Measurements from ENCODE around the gene F7.

DNA sequence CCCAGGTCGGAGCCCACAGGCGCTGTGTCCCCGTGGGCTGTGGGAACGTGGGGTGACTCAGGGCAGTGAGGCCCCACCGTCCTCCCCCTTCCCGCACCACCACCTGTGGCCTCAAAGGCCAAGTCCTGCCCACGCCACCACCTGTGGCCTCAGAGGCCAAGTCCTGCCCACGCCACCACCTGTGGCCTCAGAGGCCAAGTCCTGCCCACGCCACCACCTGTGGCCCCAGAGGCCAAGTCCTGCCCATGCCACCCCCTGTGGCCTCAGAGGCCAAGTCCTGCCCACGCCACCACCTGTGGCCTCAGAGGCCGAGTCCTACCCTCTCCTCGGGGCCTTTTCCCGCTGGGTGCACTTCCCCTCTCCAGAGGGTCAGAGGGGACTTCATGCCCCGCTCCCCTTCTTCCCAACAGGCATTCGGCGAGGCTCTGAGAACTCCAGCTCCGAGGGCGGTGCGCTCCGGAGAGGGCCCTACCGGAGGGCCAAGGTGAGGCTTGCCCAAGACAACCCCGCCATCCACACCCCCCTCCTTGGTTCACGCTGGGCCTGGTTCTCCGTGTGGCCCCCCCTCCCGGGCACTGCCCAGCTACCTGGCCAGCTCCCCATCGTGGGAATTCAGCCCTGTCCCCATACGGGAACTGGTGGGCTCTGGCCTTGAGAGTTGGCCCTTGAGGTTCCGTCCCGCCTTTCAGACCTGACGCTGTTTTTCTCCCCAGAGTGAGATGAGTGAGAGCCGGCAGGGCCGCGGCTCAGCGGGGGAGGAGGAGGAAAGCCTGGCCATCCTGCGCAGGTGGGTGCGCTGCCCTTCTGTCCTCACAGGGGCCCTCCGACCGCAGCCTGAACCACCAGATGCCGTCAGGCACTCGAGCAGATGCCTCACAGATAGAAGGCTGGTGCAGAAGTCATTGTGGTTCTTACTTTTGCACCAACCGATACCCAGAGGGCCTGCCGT lies 27.4 kb upstream of the F7 start:
- TF ChIP-seq POLR2A (IDR thresholded peaks at IDR 0.05): no peak
- no peak for TF ChIP-seq CTCF (IDR thresholded peaks at IDR 0.05)
